Measurements from ENCODE around the gene CEP20. TPM values are rescaled to one million over a fixed set of nuclear protein-coding genes. Genes with fewer than 3 reads are reported as not detected.

CEP20 gene
- total and polyA plus RNA-seq, 2 donors (not counting 1 experiment from before 2014, with no cell fraction given): 14.2 to 30.2 TPM

DNA sequence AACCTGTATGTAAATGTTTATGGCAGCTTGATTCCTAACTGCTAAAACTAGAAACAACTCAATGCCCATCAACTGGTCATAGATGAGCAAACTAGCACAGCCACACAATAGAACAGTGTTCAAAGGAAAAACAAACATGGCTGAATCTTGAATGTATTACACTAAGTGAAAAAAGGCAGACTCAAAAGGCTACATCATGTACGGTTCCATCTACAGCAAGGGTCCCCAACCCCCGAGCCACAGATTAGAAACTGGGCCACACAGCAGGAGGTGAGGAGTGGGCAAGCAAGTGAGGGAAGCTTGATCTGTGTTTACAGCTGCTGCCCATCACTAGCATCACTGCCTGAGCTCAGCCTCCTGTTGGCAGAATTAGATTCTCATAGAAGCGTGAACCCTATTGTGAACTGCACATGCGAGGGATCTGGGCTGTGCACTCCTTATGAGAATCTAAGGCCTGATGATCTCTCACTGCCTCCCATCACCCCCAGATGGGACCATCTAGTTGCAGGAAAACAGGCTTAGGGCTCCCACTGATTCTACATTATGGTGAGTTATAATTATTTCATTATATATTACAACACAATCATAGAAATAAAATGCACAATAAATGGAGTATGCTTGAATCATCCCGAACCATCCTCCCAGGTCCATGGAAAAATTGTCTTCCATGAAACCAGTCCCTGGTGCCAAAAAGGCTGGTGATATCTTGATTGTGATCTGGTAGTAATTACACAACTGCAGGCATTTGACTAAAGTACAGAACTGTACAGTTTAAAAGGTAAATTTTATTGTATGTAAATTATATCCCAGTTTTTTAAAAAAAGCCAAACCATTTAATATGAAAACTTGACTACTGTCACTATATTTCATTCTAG lies 7.7 kb downstream of the CEP20 start:
- Histone ChIP-seq H3K79me2 (ENCODE audit: control insufficient read depth, insufficient read depth, low read length) (peaks cover 32% of the 10 kb centered on the region), H4K20me1 (ENCODE audit: control insufficient read depth, insufficient read depth, low read length, poor library complexity, severe bottlenecking) (peaks cover 16% of the 10 kb centered on the region), H3K36me3 (replicated peaks in 1 of 2; ENCODE audit: control extremely low read depth in 1 of 2, control insufficient read depth in 1 of 2, extremely low read depth in 1 of 2, insufficient read depth in 2 of 2, low read length in 1 of 2) (peaks cover 12 to 41% of the 10 kb centered on the region in 2 experiments), H3K4me2 (replicated peaks; ENCODE audit: low read depth, low read length, poor library complexity, severe bottlenecking) (no peak overlapping the region), H3K27ac (ENCODE audit: low read length in 2 of 2) (no peak overlapping the region), H3K4me1 (ENCODE audit: control insufficient read depth in 2 of 2, insufficient read depth in 2 of 2, low read length in 2 of 2) (no peaks in the 10 kb centered on the region), H3K4me3 (ENCODE audit: control extremely low read depth in 1 of 5, extremely low read depth in 1 of 5, insufficient read depth in 1 of 5, low read depth in 2 of 5, low read length in 4 of 5) (no peak overlapping the region), H3K9ac (ENCODE audit: low read length) (no peak overlapping the region), H3K9me3 (ENCODE audit: control extremely low read depth in 1 of 3, control insufficient read depth in 2 of 3, insufficient read depth in 1 of 3, low read length in 2 of 3) (no peaks in the 10 kb centered on the region), H2AFZ (ENCODE audit: insufficient read depth, low read depth, low read length, poor library complexity, severe bottlenecking) (no peak overlapping the region), H3K27me3 (replicated peaks in 1 of 4; ENCODE audit: control extremely low read depth in 1 of 4, control insufficient read depth in 3 of 4, insufficient read depth in 4 of 4, low read length in 3 of 4) (no peaks in the 10 kb centered on the region)
- Mint-ChIP-seq H3K27me3 (no peaks in the 10 kb centered on the region), H3K9me3 (ENCODE audit: insufficient read depth) (no peaks in the 10 kb centered on the region), H3K4me1 (peaks cover 4% of the 10 kb centered on the region), H3K4me3 (no peak overlapping the region), H3K27ac (no peak overlapping the region)
- no peak for DNase-seq
- intact Hi-C loops (cut with micrococcal nuclease): no loop called here
- TF ChIP-seq, protein P1, sequence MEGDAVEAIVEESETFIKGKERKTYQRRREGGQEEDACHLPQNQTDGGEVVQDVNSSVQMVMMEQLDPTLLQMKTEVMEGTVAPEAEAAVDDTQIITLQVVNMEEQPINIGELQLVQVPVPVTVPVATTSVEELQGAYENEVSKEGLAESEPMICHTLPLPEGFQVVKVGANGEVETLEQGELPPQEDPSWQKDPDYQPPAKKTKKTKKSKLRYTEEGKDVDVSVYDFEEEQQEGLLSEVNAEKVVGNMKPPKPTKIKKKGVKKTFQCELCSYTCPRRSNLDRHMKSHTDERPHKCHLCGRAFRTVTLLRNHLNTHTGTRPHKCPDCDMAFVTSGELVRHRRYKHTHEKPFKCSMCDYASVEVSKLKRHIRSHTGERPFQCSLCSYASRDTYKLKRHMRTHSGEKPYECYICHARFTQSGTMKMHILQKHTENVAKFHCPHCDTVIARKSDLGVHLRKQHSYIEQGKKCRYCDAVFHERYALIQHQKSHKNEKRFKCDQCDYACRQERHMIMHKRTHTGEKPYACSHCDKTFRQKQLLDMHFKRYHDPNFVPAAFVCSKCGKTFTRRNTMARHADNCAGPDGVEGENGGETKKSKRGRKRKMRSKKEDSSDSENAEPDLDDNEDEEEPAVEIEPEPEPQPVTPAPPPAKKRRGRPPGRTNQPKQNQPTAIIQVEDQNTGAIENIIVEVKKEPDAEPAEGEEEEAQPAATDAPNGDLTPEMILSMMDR (IDR thresholded peaks at IDR 0.05): no peak
- TF ChIP-seq EZH2 (IDR thresholded peaks at IDR 0.05; ENCODE audit: borderline replicate concordance, insufficient read depth, low read depth, low read length, poor library complexity, severe bottlenecking): no peak
- ChIA-PET CTCF (no interaction called here), POLR2A (no interaction called here)
- no peak for ATAC-seq (ENCODE audit: low read depth)
- 100% methylated on average over 4 of the region's 5 CpGs for WGBS (ENCODE audit: insufficient coverage)

DNA sequence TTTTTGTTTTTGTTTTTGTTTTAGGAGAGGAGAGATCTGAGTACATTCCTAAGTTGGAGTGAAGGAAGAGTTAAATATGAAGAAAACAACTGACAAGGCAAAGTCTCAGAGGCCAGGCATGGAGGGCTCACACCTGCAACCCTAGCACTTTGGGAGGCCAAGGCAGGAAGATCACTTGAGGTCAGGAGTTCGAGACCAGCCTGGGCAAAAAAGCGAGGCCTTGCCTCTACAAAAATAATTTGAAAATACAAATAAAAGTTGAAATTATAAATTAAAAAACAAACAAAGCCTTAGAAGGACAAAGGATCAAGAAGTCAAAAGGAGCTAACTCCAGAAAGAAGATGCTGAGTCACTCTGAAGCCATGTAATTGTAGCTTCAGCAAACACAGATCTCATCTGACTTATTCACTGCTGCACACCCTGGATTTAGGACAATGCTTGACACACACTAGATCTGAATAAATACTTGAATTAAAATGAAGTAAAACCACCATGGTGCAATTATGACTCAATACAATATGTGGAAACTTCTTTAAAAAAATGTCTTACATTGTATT lies 9.1 kb downstream of the CEP20 start:
- H3K27ac ChIP-seq (ENCODE audit: low read length in 2 of 2): no peak overlapping the region
- H3K4me2 ChIP-seq (replicated peaks; ENCODE audit: low read depth, low read length, poor library complexity, severe bottlenecking): no peak overlapping the region
- H3K4me1 Mint-ChIP-seq: no peaks in the 10 kb centered on the region
- H2AFZ ChIP-seq (ENCODE audit: insufficient read depth, low read depth, low read length, poor library complexity, severe bottlenecking): no peak overlapping the region
- H3K9me3 ChIP-seq (ENCODE audit: control extremely low read depth in 1 of 3, control insufficient read depth in 2 of 3, insufficient read depth in 1 of 3, low read length in 2 of 3): no peaks in the 10 kb centered on the region
- H3K27me3 ChIP-seq (replicated peaks in 1 of 4; ENCODE audit: control extremely low read depth in 1 of 4, control insufficient read depth in 3 of 4, insufficient read depth in 4 of 4, low read length in 3 of 4): no peaks in the 10 kb centered on the region
- intact Hi-C loops (cut with micrococcal nuclease): no loop called here
- H3K27ac Mint-ChIP-seq: no peak overlapping the region
- H3K79me2 ChIP-seq (ENCODE audit: control insufficient read depth, insufficient read depth, low read length): peaks cover 22% of the 10 kb centered on the region
- H4K20me1 ChIP-seq (ENCODE audit: control insufficient read depth, insufficient read depth, low read length, poor library complexity, severe bottlenecking): peaks cover 16% of the 10 kb centered on the region
- ATAC-seq (ENCODE audit: low read depth): no peak
- no peak for DNase-seq
- peaks cover 14 to 41% of the 10 kb centered on the region in 2 experiments for H3K36me3 ChIP-seq (replicated peaks in 1 of 2; ENCODE audit: control extremely low read depth in 1 of 2, control insufficient read depth in 1 of 2, extremely low read depth in 1 of 2, insufficient read depth in 2 of 2, low read length in 1 of 2)
- H3K4me3 Mint-ChIP-seq: no peak overlapping the region
- H3K4me1 ChIP-seq (ENCODE audit: control insufficient read depth in 2 of 2, insufficient read depth in 2 of 2, low read length in 2 of 2): no peaks in the 10 kb centered on the region
- WGBS (ENCODE audit: insufficient coverage): no CpG with 5 or more reads among the region's 2 CpGs
- TF ChIP-seq, protein P1 (IDR thresholded peaks at IDR 0.05): no peak
- no peak for TF ChIP-seq EZH2 (IDR thresholded peaks at IDR 0.05; ENCODE audit: borderline replicate concordance, insufficient read depth, low read depth, low read length, poor library complexity, severe bottlenecking)
- H3K9ac ChIP-seq (ENCODE audit: low read length): no peak overlapping the region
- no peaks in the 10 kb centered on the region for H3K9me3 Mint-ChIP-seq (ENCODE audit: insufficient read depth)
- POLR2A ChIA-PET: no interaction called here
- H3K27me3 Mint-ChIP-seq: no peaks in the 10 kb centered on the region
- CTCF ChIA-PET: interaction anchor here (0.9 kb wide), 1 partner anchor 248 kb away, joined by 3 read pairs; no protein-coding TSS in a partner anchor
- H3K4me3 ChIP-seq (ENCODE audit: control extremely low read depth in 1 of 5, extremely low read depth in 1 of 5, insufficient read depth in 1 of 5, low read depth in 2 of 5, low read length in 4 of 5): no peak overlapping the region

Data from B cell (primary cell).